ENCODE measurements around the gene POLE4.

Gene POLE4

GRCh38 chr2:74939919-74940812, 18.3 kb upstream of the POLE4 start:
- DNase-seq (ENCODE audit: low read depth, low spot score) = no peak

GRCh38 chr2:74941284-74941683, 17.2 kb upstream of the POLE4 start:
- no peak for DNase-seq (ENCODE audit: low read depth, low spot score)

GRCh38 chr2:74942263-74942662, 16.2 kb upstream of the POLE4 start:
- DNase-seq (ENCODE audit: low read depth, low spot score) = no peak

GRCh38 chr2:74944987-74945787, 13.3 kb upstream of the POLE4 start:
- no peak for DNase-seq (ENCODE audit: low read depth, low spot score)

- no peak for DNase-seq (ENCODE audit: low read depth, low spot score)
Measured at GRCh38 chr2:74945788-74946331, 12.6 kb upstream of the POLE4 start.

- DNase-seq (ENCODE audit: low read depth, low spot score) = peak; percentile 65
Measured at GRCh38 chr2:74947703-74948102, 10.7 kb upstream of the POLE4 start.

GRCh38 chr2:74948779-74949178, 9.7 kb upstream of the POLE4 start:
- DNase-seq (ENCODE audit: low read depth, low spot score) = no peak

GRCh38 chr2:74951211-74951754, 7.2 kb upstream of the POLE4 start:
- DNase-seq (ENCODE audit: low read depth, low spot score) = no peak

- DNase-seq (ENCODE audit: low read depth, low spot score) = no peak
Measured at GRCh38 chr2:74952575-74952974, 5.9 kb upstream of the POLE4 start.

GRCh38 chr2:74953796-74954499, 4.5 kb upstream of the POLE4 start:
- DNase-seq (ENCODE audit: low read depth, low spot score) = no peak

- DNase-seq (ENCODE audit: low read depth, low spot score) = no peak
Measured at GRCh38 chr2:74954500-74954874, 4.0 kb upstream of the POLE4 start.

GRCh38 chr2:74957886-74958273, 563 bp upstream of the POLE4 start:
- DNase-seq (ENCODE audit: low read depth, low spot score) = no peak

GRCh38 chr2:74959106-74959751, 786 bp downstream of the POLE4 start:
- no peak for DNase-seq (ENCODE audit: low read depth, low spot score)

GRCh38 chr2:74966887-74967286, 8.4 kb downstream of the POLE4 start:
- no peak for DNase-seq (ENCODE audit: low read depth, low spot score)

GRCh38 chr2:74975016-74975415, 16.6 kb downstream of the POLE4 start:
- DNase-seq (ENCODE audit: low read depth, low spot score) = no peak

GRCh38 chr2:74979844-74980243, 21.4 kb downstream of the POLE4 start:
- DNase-seq (ENCODE audit: low read depth, low spot score) = no peak

- DNase-seq (ENCODE audit: low read depth, low spot score) = no peak
Measured at GRCh38 chr2:74982577-74982976, 24.1 kb downstream of the POLE4 start.

GRCh38 chr2:74983631-74984392, 25.4 kb downstream of the POLE4 start:
- DNase-seq (ENCODE audit: low read depth, low spot score) = no peak

- peak; percentile 15 for DNase-seq (ENCODE audit: low read depth, low spot score)
Measured at GRCh38 chr2:74984947-74985637, 26.6 kb downstream of the POLE4 start.

All from iPS DF 19.7 (cell line).